GOT3 (cell line): ENCODE results near the gene LRP4.

Experiments used
- DNase-seq: peaks from one replicate; lab custom pipeline; 2025; ENCODE audit warnings: mixed read lengths; lab: John Stamatoyannopoulos, UW

Gene LRP4

GRCh38 chr11:46892838-46893237 lies 25.5 kb downstream of the LRP4 start:
- DNase-seq = no peak

- DNase-seq = no peak
These were observed 26.2 kb downstream of the LRP4 start for GRCh38 chr11:46892109-46892508.

GRCh38 chr11:46890665-46891064 lies 27.7 kb downstream of the LRP4 start:
- no peak for DNase-seq

GRCh38 chr11:46889689-46890475 lies 28.5 kb downstream of the LRP4 start:
- DNase-seq = peak; percentile 9

- no peak for DNase-seq
These were observed 29.1 kb downstream of the LRP4 start for GRCh38 chr11:46889251-46889650.

- no peak for DNase-seq
These were observed 29.7 kb downstream of the LRP4 start for GRCh38 chr11:46888636-46889035.

GRCh38 chr11:46886211-46886610 lies 32.1 kb downstream of the LRP4 start:
- DNase-seq = no peak

- DNase-seq = no peak
These were observed 39.2 kb downstream of the LRP4 start for GRCh38 chr11:46879056-46879585.

- DNase-seq = no peak
These were observed 40.8 kb downstream of the LRP4 start for GRCh38 chr11:46877580-46877979.

- DNase-seq = no peak
These were observed 41.9 kb downstream of the LRP4 start for GRCh38 chr11:46876471-46876870.

- no peak for DNase-seq
These were observed 43.8 kb downstream of the LRP4 start for GRCh38 chr11:46874586-46874985.

GRCh38 chr11:46868912-46869311 lies 49.4 kb downstream of the LRP4 start:
- DNase-seq = no peak

- DNase-seq = no peak
These were observed 53.0 kb downstream of the LRP4 start for GRCh38 chr11:46865340-46865739.

- no peak for DNase-seq
These were observed 58.1 kb downstream of the LRP4 start for GRCh38 chr11:46860218-46860617.

GRCh38 chr11:46858920-46859546 lies 59.3 kb downstream of the LRP4 start:
- DNase-seq = no peak

- DNase-seq = no peak
These were observed 60.7 kb downstream of the LRP4 start for GRCh38 chr11:46857666-46858065.

GRCh38 chr11:46856605-46857343 lies 61.6 kb downstream of the LRP4 start:
- no peak for DNase-seq

GRCh38 chr11:46855863-46856262 lies 62.5 kb downstream of the LRP4 start:
- no peak for DNase-seq

GRCh38 chr11:46855167-46855566 lies 63.2 kb downstream of the LRP4 start:
- no peak for DNase-seq

GRCh38 chr11:46850829-46851380 lies 67.4 kb downstream of the LRP4 start:
- no peak for DNase-seq

GRCh38 chr11:46849631-46850030 lies 68.7 kb downstream of the LRP4 start:
- no peak for DNase-seq

GRCh38 chr11:46846510-46846830 lies 71.9 kb downstream of the LRP4 start:
- DNase-seq = no peak
